Measurements from ENCODE around the gene SLC38A2.
A peak's percentile ranks its signal among the peaks of the same experiment; 100 is the strongest.

Gene SLC38A2

DNA sequence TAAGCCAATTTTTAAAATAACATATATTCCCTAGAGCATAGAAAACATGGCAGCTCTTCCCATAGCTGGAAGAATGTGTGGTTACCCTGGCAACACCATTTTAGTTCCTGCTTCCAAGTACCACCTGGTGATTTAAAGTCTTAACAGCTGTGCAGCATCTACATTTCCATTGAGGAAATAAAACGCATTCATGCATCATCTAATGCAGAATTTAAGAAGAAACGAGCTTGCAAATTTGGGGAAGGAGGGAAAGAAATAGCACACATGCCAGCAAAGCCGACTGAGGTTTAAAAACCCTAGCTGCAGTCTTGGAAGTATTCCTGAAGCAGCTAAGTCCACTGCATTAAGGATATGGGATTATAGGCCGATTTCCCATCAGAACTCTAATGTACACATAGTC lies 22.8 kb upstream of the SLC38A2 start:
- DNase-seq (ENCODE audit: low read depth, low spot score), result no peak

DNA sequence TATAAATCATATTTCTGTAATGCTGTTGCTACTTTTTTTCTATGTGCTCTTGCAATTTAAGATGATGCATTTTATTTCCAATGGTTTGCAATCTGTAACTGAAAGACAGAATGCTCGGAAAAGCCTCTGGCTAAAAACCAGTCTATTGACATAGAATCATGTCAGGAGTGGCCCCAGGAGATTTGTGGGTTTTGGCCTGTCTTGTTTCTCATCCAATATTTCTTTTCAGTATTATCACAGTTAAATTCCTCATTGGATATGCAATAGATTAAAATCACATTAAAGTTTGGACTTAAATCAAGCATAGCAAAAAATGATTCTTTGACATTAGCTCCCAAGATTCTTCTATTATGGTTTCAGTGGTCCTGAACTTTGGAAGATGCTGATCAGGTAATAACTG lies 19.1 kb upstream of the SLC38A2 start:
- no peak for DNase-seq (ENCODE audit: low read depth, low spot score)

DNA sequence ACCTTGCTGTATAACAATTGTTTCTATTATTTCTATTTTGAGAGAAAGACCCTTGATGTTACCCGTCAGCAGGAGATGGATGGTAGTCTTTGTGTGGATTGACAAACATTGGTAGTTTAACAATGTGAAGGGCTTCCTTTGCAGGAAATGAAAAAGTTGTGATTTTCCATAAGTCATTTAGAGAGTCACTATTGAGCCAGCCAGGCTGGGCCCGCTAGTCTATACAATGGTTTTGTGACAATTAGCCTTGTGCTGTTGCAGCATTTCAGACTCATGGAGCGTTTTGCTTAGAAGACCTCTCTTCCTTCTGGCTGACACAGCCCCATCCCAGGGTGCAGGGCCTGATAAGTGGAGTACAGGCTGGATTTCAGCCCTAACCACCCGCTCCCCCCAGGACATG lies 18.3 kb upstream of the SLC38A2 start:
- no peak for DNase-seq (ENCODE audit: low read depth, low spot score)

DNA sequence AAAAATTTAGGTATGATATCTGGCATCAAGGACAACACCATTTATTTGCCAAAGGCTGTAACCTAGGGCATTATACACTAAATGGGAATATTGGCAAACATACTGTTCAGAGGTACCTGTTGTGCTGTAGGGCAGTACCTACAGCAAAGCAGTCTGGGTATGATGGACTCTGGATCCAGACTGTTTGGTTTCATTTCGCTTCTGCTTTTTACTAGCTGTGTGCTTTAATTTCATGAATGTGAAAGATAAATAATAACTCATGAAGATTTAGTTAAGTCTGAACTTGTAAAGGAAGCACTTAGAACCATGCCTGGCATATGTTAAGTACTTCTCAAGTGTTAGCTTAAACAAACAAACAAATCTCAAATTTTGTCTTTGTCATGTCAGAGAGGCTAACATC lies 17.7 kb upstream of the SLC38A2 start:
- DNase-seq (ENCODE audit: low read depth, low spot score), result no peak

- DNase-seq (ENCODE audit: low read depth, low spot score), result no peak
Observed at GRCh38 chr12:46389031-46389616, 16.6 kb upstream of the SLC38A2 start.

- no peak for DNase-seq (ENCODE audit: low read depth, low spot score)
Observed at GRCh38 chr12:46388427-46389021, 16.0 kb upstream of the SLC38A2 start.

GRCh38 chr12:46387670-46388069 lies 15.1 kb upstream of the SLC38A2 start:
- DNase-seq (ENCODE audit: low read depth, low spot score), result no peak

GRCh38 chr12:46386877-46387629 lies 14.5 kb upstream of the SLC38A2 start:
- no peak for DNase-seq (ENCODE audit: low read depth, low spot score)

- no peak for DNase-seq (ENCODE audit: low read depth, low spot score)
Observed at GRCh38 chr12:46386360-46386867, 13.8 kb upstream of the SLC38A2 start.

DNA sequence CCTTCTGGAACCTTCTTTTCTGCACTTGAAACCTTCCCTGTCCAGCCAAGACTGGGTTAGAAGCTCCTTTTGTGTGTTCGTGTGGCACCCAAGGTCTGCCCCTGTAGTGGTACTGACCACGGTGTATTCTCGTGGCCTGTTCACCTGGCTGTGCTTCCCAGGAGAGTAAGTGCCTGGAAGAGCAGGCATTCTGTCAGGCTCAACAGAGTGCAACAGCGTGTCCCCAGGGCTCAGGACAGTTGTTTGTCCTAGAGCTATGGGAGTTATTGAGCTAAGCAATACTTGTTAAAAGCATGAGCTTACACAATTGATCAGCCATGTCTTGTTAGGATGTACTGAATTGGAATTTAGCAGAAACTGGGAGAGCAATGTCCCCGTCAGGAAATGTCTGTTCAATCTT lies 12.9 kb upstream of the SLC38A2 start:
- peak; percentile 44 for DNase-seq (ENCODE audit: low read depth, low spot score)

DNA sequence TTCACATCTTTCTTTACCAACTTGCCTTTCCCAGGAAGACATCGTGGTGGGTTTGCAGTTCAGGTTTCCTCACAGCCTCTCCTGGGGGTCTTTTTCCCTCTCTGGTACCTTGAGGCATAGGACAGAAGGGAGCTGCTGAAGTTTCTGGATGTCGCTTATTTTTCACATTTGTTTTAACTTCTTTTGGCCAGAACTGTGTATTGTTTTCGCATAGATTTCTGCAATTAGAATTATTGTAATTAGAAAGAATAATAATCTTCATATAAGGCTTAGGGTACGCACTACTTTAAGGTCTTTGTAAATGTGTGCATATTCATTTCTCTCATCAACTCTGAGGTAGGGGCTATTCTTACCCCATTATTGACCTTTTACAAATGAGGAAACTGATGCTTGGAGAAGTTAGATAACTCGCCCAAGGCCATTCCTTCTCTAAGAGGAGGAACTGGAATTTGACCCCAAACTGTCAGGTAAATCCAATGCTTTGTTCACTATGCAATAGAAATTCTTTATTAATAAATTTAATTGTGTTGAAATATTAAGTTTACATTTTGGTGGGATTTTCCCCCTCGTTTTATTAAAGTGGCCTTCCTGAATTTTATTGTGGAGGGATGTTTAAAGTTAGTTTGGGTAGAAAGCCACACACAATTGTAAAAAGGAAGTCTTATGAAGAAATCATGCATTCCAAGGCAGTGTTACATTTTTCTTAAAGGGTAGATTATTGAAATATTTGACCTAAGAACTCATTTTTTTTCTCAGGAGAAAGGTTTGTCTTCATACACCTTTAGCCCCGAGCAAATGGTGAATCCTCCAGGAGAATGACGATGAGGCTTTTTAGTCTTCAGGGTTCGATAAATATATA lies 12.1 kb upstream of the SLC38A2 start:
- DNase-seq (ENCODE audit: low read depth, low spot score), result no peak

DNA sequence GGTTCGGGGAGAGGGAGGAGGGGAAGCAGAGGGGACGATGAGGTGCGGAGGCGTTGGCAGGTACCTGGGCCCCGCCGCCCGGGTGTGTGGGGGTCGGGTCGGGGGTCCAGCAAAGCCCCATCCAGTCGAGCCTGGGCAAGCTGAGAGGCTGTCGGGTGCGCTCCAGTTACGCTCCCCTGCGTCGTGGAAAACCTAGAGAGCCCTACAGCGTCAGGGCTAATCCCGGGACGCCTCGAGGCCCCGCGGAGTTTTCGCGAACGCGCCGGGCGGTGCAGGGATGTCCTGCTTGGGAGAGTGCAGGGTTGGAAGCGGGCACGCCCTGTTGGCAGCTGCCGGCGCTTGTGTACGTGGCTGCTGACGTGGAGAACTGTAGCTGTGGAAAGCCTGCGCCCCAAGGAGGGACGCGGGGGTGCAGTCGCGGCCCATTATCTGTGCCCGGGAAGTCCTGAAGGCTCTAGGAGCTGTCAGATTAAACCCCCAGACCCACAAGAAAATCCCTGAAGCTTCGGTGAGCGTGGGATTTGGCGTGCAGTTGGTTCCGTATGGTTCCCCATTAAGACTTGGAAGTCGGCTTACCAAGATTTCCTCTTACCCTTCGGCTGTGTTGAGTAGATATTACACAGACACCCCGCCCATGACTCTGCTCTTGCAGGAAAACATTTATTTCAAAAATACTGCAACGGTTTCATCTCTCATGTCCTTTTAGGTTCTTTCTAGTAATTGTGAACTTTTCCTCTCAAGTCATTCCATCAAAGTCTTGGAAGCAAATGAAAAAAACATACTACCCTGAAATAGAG lies 11.3 kb upstream of the SLC38A2 start:
- DNase-seq (ENCODE audit: low read depth, low spot score), result peak; percentile 75

GRCh38 chr12:46382964-46383653 lies 10.5 kb upstream of the SLC38A2 start:
- peak; percentile 93 for DNase-seq (ENCODE audit: low read depth, low spot score)

- peak; percentile 22 for DNase-seq (ENCODE audit: low read depth, low spot score)
Observed at GRCh38 chr12:46382408-46382963, 9.9 kb upstream of the SLC38A2 start.

- no peak for DNase-seq (ENCODE audit: low read depth, low spot score)
Observed at GRCh38 chr12:46380881-46381280, 8.3 kb upstream of the SLC38A2 start.

DNA sequence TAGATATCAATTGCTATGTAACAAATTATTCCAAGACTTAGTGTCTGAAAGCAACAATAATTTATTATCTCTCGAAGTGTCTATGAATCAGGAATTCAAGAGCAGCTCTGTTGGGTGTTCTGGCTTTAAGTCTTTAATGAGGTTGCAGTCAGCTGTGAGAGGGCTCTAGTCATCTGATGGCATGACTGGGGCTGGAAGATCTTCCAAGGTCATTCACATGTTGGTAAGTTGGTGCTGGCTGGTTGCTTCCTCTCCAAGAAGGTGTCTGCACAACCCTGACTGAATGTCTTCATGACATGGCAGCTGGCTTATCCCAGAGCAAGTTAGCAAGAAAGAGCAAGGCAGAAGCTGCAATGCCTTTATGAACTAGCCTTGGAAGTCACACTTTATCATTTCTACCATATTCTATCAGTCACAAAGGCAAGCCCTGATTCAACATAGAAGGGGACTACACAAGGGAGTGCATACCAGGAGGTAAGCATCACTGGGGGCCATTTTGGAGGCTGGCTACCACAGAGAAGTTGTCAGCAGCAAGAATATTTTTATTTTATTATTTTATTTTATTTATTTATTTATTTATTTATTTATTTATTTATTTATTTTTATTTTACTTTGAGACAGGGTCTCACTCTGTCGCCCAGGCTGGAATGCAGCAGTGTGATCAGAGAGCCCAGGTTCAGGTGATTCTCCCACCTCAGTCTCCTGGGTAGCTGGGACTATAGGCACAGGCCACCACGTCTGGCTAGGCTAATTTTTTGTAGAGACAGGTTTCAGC lies 7.6 kb upstream of the SLC38A2 start:
- DNase-seq (ENCODE audit: low read depth, low spot score), result no peak

DNA sequence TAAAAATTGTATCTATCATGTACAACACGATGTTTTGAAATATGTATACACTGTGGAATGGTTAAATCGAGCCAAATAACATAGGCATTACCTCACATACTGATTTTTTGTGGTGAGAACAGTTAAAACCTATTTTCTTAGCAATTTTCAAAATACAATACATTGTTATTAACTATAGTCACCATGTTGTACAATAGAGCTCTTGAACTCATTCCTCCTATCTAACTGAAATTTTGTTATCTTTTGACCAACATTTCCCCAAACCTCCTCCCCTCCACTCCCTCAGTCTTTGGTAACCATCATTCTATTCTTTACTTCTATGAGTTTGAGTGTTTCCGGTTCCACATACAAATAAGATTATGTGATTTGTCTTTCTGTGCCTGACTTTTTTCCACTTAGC lies 6.8 kb upstream of the SLC38A2 start:
- no peak for DNase-seq (ENCODE audit: low read depth, low spot score)

DNA sequence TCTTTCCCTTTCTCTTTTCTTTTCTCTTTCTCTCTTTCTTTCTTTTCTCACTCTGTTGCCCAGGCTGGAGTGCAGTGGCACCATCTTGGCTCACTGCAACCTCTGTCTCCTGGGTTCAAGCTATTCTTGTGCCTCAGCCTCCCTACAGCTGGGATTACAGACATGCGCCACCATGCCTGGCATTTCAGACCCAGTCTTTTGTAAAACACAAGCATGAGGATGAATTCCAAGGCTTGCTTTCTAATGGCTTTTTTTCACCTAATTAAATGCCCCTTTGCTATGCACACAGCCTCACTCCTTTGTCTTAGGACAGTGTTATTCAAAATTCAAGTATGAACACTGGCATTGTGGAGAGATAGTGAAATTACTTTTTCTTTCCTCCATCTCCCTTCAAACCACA lies 6.0 kb upstream of the SLC38A2 start:
- DNase-seq (ENCODE audit: low read depth, low spot score), result no peak

- no peak for DNase-seq (ENCODE audit: low read depth, low spot score)
Observed at GRCh38 chr12:46377678-46378077, 5.1 kb upstream of the SLC38A2 start.

All from ELF-1 (cell line).